ENCODE results near the gene ZNF280C. TPM values are rescaled to one million over a fixed set of nuclear protein-coding genes. Genes with fewer than 3 reads are reported as not detected.
A peak's percentile ranks its signal among the peaks of the same experiment; 100 is the strongest.

The ZNF280C gene
- total RNA-seq, 4 donors from 2014 or later: 2.4 to 7.0 (median 3.6) TPM

DNA sequence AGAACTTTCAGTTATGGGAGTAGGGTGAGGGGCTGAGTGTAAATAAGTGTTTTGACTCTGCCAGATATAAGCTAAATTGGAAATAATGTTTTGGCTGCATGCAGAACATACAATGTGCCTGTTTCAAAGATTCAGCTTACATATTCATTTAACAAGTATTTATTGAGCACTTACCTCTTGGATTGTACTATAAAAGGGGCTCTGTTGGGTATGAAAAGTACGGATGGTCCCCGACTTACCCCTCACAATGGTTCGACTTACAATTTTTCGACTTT is 102.3 kb downstream of the ZNF280C start:
- Histone ChIP-seq H3K9me3 (no peaks in the 10 kb centered on the region), H3K4me3 (peak overlapping the region; percentile 38 to 68 (median 53)), H3K4me1 (peaks cover 0 to 25% (median 2%) of the 10 kb centered on the region in 4 donors), H3K27ac (peak overlapping the region; percentile 77 to 90 (median 86)), H3K36me3 (no peaks in the 10 kb centered on the region), H3K27me3 (no peaks in the 10 kb centered on the region)
- WGBS, 2 donors: 0 to 59% methylated on average over 4 of the region's 4 CpGs
- no peak for TF ChIP-seq POLR2A (IDR thresholded peaks at IDR 0.05)
- TF ChIP-seq, protein P1, sequence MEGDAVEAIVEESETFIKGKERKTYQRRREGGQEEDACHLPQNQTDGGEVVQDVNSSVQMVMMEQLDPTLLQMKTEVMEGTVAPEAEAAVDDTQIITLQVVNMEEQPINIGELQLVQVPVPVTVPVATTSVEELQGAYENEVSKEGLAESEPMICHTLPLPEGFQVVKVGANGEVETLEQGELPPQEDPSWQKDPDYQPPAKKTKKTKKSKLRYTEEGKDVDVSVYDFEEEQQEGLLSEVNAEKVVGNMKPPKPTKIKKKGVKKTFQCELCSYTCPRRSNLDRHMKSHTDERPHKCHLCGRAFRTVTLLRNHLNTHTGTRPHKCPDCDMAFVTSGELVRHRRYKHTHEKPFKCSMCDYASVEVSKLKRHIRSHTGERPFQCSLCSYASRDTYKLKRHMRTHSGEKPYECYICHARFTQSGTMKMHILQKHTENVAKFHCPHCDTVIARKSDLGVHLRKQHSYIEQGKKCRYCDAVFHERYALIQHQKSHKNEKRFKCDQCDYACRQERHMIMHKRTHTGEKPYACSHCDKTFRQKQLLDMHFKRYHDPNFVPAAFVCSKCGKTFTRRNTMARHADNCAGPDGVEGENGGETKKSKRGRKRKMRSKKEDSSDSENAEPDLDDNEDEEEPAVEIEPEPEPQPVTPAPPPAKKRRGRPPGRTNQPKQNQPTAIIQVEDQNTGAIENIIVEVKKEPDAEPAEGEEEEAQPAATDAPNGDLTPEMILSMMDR (IDR thresholded peaks at IDR 0.05): no peak
- TF ChIP-seq EP300 (IDR thresholded peaks at IDR 0.05): no peak
- DNase-seq (ENCODE audit: low spot score in 2 of 2): no peak

DNA sequence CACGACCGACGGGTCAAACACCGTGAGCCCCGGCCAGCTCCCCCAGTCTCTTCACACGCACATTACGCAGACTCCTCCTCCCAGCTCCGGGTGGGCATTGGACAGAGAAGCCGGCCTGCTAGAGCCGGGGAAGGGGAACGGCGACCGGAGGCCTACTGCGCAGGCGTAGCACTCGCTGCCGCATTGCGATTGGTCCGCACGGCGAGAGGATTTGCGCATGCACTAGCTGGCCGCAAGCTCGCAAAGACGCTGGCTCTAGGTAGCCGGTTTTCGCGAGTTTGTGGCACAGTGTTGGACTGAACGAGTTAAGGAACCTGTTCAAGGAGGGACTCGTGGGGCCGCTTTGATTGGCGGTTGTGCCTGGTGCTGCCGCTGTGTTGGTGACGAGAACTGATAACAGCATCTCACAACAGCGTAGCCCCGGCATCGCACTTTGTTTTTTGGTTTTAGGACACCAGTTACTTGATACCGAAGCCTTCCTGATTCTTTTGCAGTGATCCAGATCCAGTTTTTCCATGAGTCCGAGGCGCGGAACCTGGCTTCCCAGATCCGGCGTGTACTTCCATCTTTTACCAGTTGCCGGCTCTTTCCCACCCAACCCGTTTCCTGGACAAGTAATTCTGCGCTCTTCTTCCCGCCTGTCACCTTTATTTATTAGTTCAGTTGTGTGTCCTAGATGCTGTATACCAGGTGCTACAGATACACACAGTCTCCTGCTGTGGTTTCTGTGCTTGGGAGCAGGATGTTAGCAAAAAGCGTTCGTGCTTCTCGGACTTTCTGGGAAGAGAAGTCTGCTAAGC is 102.8 kb downstream of the ZNF280C start, which contains the start of gene AIFM1:
TSS of gene AIFM1 (minus strand) at position 139 of the 800 bp plus-strand sequence. CDS start 185 bp downstream, outside the sequence.
- peak; percentile 66 to 76 for DNase-seq (ENCODE audit: low spot score in 2 of 2)
- H3K4me3 ChIP-seq: peak within 1 kb of the TSS; percentile 38 to 68 (median 53)
- H3K4me1 ChIP-seq: peaks cover 0 to 20% (median 2%) of the 10 kb centered on the region in 4 donors
- WGBS, 2 donors: 0 to 38% methylated on average over 24 to 50 of the region's 50 CpGs
- no peaks in the 10 kb centered on the region for H3K9me3 ChIP-seq
- TF ChIP-seq EP300 (IDR thresholded peaks at IDR 0.05) (peak in 1 of 2 donors; percentile 76), POLR2A (IDR thresholded peaks at IDR 0.05) (peak; percentile 52 to 79)
- TF ChIP-seq, protein P1 (IDR thresholded peaks at IDR 0.05): peak in 2 of 5 experiments; percentile 30 to 44
- peak within 1 kb of the TSS; percentile 77 to 90 (median 86) for H3K27ac ChIP-seq
- H3K27me3 ChIP-seq: no peaks in the 10 kb centered on the region
- H3K36me3 ChIP-seq: no peaks in the 10 kb centered on the region

DNA sequence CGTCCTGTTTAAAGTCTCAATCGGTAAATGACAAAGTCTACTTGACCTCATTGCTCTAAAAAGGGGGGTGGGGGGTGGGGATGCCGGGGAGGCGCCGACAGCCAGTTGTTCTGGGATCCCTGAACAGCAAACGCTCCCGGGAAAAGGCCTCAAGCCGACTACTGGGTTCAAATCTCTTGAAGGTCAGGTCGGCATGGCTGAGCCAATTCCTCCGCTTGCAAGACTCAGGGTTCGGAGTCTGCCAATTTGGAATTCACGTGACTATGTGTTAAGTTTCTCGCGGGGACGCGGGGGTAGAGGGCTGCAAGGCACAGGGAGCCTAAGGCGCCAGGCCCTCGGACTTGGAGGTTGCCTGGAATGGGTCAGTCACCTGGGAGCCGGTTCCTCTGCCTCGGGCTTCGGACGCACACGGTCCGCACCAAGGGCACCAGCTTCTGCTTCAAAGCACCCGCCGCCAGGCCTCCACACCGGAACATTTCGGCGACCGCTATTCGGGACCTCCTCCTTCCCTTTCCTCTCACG is 103.5 kb downstream of the ZNF280C start:
- DNase-seq (ENCODE audit: low spot score in 2 of 2): peak in 1 of 2 donors; percentile 13
- TF ChIP-seq EP300 (IDR thresholded peaks at IDR 0.05) (no peak), POLR2A (IDR thresholded peaks at IDR 0.05) (no peak)
- Histone ChIP-seq H3K27ac (peak overlapping the region; percentile 77 to 90 (median 86)), H3K9me3 (no peaks in the 10 kb centered on the region), H3K27me3 (no peaks in the 10 kb centered on the region), H3K4me3 (peak overlapping the region; percentile 38 to 68 (median 53)), H3K36me3 (no peaks in the 10 kb centered on the region), H3K4me1 (peaks cover 0 to 20% (median 2%) of the 10 kb centered on the region in 4 donors)
- WGBS, 2 donors: 0 to 38% methylated on average over 2 to 23 of the region's 32 CpGs

DNA sequence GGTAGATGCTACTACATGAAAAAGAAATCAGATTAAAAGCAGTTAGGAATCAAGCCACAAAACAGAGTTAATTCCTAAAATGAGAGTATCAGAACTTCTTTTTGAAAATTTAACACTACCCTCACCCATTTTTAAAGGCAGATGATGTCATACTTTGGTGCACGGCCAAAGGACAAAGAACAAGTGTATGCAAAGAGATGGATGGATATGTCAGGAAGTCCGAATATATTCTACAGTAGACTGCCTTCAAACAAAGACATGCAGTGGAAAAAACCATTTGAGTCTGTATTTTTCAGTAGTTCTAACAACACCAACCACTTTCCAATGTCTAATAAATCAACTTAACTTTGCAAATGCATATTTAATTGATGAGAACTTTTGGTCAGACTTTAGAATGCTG is 105.3 kb downstream of the ZNF280C start:
- no peak overlapping the region for H3K4me3 ChIP-seq
- peaks cover 0 to 20% (median 2%) of the 10 kb centered on the region in 4 donors for H3K4me1 ChIP-seq
- H3K27me3 ChIP-seq: no peaks in the 10 kb centered on the region
- no peak for DNase-seq (ENCODE audit: low spot score in 2 of 2)
- WGBS, 2 donors: 36 to 45% methylated on average over 2 of the region's 2 CpGs
- no peaks in the 10 kb centered on the region for H3K36me3 ChIP-seq
- no peaks in the 10 kb centered on the region for H3K9me3 ChIP-seq
- H3K27ac ChIP-seq: no peak overlapping the region
- TF ChIP-seq EP300 (IDR thresholded peaks at IDR 0.05) (no peak), POLR2A (IDR thresholded peaks at IDR 0.05) (no peak)
- TF ChIP-seq, protein P1 (IDR thresholded peaks at IDR 0.05): no peak

DNA sequence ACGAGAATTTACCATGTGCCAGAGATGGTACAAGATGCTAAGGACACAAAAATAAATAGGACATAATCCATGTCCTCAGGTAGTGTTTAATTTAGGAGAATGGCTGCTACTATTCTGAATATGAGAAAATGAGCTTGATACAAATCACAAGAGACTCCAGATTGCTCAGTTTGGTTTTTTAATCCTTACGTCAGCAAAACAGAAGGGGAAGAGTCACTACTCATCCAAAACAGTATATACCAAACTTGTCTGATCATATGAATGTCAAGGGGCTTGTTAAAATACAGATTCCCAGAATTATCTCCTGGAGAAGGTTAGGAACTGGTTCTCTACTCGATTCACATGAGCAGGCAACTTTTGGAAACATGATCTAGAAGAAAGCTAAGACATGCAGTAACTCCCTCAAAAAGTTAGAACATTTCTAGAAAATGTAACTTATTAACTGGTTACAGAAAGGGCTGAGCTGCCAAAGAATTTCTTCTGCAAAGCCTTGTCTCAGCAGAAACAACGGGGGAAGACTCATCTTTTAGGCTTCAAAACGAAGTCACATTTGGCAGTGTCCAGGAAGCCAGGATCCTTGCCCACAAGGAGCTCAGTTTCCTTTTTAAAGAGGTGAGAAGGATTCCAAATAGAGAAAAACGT is 106.5 kb downstream of the ZNF280C start:
- Histone ChIP-seq H3K27me3 (no peaks in the 10 kb centered on the region), H3K4me1 (peaks cover 0 to 18% (median 2%) of the 10 kb centered on the region in 4 donors), H3K4me3 (no peak overlapping the region), H3K27ac (no peak overlapping the region), H3K9me3 (no peaks in the 10 kb centered on the region), H3K36me3 (no peaks in the 10 kb centered on the region)
- no peak for DNase-seq (ENCODE audit: low spot score in 2 of 2)
- WGBS, 2 donors: 49 to 54% methylated on average over 6 of the region's 6 CpGs
- no peak for TF ChIP-seq POLR2A (IDR thresholded peaks at IDR 0.05)
- TF ChIP-seq, protein P1 (IDR thresholded peaks at IDR 0.05): no peak

Data from tibial nerve (tissue), 4 donors.